ENCODE measurements around the gene CDHR4.

The CDHR4 gene

GRCh38 chr3:49771340-49771938 is 28.2 kb downstream of the CDHR4 start:
- no peak for TF ChIP-seq CTCF (IDR thresholded peaks at IDR 0.05)
- no peak overlapping the region for H3K4me3 ChIP-seq
- H3K36me3 ChIP-seq: peaks cover 0 to 18% (median 0%) of the 10 kb centered on the region in 3 donors
- H3K4me1 ChIP-seq: peaks cover 0 to 27% (median 11%) of the 10 kb centered on the region in 4 donors
- no peaks in the 10 kb centered on the region for H3K9me3 ChIP-seq
- intact Hi-C loops (cut with DNase I; ENCODE audit: low total_unique reads): no loop called here
- H3K27ac ChIP-seq: no peak overlapping the region
- H3K27me3 ChIP-seq: no peaks in the 10 kb centered on the region
- DNase-seq: no peak

- peaks cover 0 to 18% (median 8%) of the 10 kb centered on the region in 3 donors for H3K36me3 ChIP-seq
- no peaks in the 10 kb centered on the region for H3K27me3 ChIP-seq
- TF ChIP-seq CTCF (IDR thresholded peaks at IDR 0.05): no peak
- peaks cover 0 to 23% (median 5%) of the 10 kb centered on the region in 4 donors for H3K4me1 ChIP-seq
- intact Hi-C loops (cut with DNase I; ENCODE audit: low total_unique reads): no loop called here
- H3K27ac ChIP-seq: no peak overlapping the region
- DNase-seq: no peak
- no peak overlapping the region for H3K4me3 ChIP-seq
- no peaks in the 10 kb centered on the region for H3K9me3 ChIP-seq
These were observed 29.7 kb downstream of the CDHR4 start for GRCh38 chr3:49769926-49770325.

GRCh38 chr3:49769286-49769915 is 30.3 kb downstream of the CDHR4 start:
- no peak for TF ChIP-seq CTCF (IDR thresholded peaks at IDR 0.05)
- Histone ChIP-seq H3K27me3 (no peaks in the 10 kb centered on the region), H3K27ac (no peak overlapping the region), H3K4me1 (peaks cover 0 to 18% (median 5%) of the 10 kb centered on the region in 4 donors), H3K36me3 (peaks cover 0 to 23% (median 8%) of the 10 kb centered on the region in 3 donors), H3K9me3 (no peaks in the 10 kb centered on the region), H3K4me3 (no peak overlapping the region)
- intact Hi-C loops (cut with DNase I; ENCODE audit: low total_unique reads): no loop called here
- no peak for DNase-seq

GRCh38 chr3:49763981-49764380 is 35.7 kb downstream of the CDHR4 start:
- Histone ChIP-seq H3K9me3 (no peaks in the 10 kb centered on the region), H3K27ac (no peak overlapping the region), H3K27me3 (no peaks in the 10 kb centered on the region), H3K4me3 (no peak overlapping the region), H3K4me1 (no peaks in the 10 kb centered on the region), H3K36me3 (peaks cover 0 to 23% (median 19%) of the 10 kb centered on the region in 3 donors)
- DNase-seq: no peak
- intact Hi-C loops (cut with DNase I; ENCODE audit: low total_unique reads): no loop called here
- TF ChIP-seq CTCF (IDR thresholded peaks at IDR 0.05): no peak

GRCh38 chr3:49761661-49762060 is 38.0 kb downstream of the CDHR4 start:
- TF ChIP-seq CTCF (IDR thresholded peaks at IDR 0.05): no peak
- Histone ChIP-seq H3K36me3 (peaks cover 0 to 22% (median 19%) of the 10 kb centered on the region in 3 donors), H3K27ac (no peak overlapping the region), H3K27me3 (no peaks in the 10 kb centered on the region), H3K4me1 (peaks cover 0 to 7% (median 3%) of the 10 kb centered on the region in 4 donors), H3K4me3 (no peak overlapping the region), H3K9me3 (no peaks in the 10 kb centered on the region)
- intact Hi-C loops (cut with DNase I; ENCODE audit: low total_unique reads): no loop called here
- DNase-seq: no peak

All from tibial artery (tissue), 4 donors.